ENCODE measurements around the gene PLEKHA6.
"Not testable (repeated sequence)": the region's sequence is repeated elsewhere in the genome, so short reads cannot be mapped to it uniquely, and the experiment has no call there.

Gene PLEKHA6

GRCh38 chr1:204338360-204338759 is 21.4 kb downstream of the PLEKHA6 start:
- H3K4me3 ChIP-seq (ENCODE audit: low read depth, low read length): no peak overlapping the region

- H3K4me3 ChIP-seq (ENCODE audit: low read depth, low read length): no peak overlapping the region
These were observed 22.1 kb downstream of the PLEKHA6 start for GRCh38 chr1:204337583-204337982.

- no peak overlapping the region for H3K4me3 ChIP-seq (ENCODE audit: low read depth, low read length)
These were observed 22.7 kb downstream of the PLEKHA6 start for GRCh38 chr1:204337036-204337429.

- no peak overlapping the region for H3K4me3 ChIP-seq (ENCODE audit: low read depth, low read length)
These were observed 23.2 kb downstream of the PLEKHA6 start for GRCh38 chr1:204336421-204337035.

GRCh38 chr1:204335533-204335932 is 24.2 kb downstream of the PLEKHA6 start:
- no peak overlapping the region for H3K4me3 ChIP-seq (ENCODE audit: low read depth, low read length)

GRCh38 chr1:204335085-204335484 is 24.6 kb downstream of the PLEKHA6 start:
- H3K4me3 ChIP-seq (ENCODE audit: low read depth, low read length): no peak overlapping the region

GRCh38 chr1:204334455-204334854 is 25.3 kb downstream of the PLEKHA6 start:
- H3K4me3 ChIP-seq (ENCODE audit: low read depth, low read length): no peak overlapping the region

GRCh38 chr1:204333427-204333826 is 26.3 kb downstream of the PLEKHA6 start:
- H3K4me3 ChIP-seq (ENCODE audit: low read depth, low read length): no peak overlapping the region

- H3K4me3 ChIP-seq (ENCODE audit: low read depth, low read length): no peak overlapping the region
These were observed 27.8 kb downstream of the PLEKHA6 start for GRCh38 chr1:204331847-204332487.

- H3K4me3 ChIP-seq (ENCODE audit: low read depth, low read length): no peak overlapping the region
These were observed 28.5 kb downstream of the PLEKHA6 start for GRCh38 chr1:204331275-204331674.

GRCh38 chr1:204327870-204328269 is 31.9 kb downstream of the PLEKHA6 start:
- H3K4me3 ChIP-seq (ENCODE audit: low read depth, low read length): not testable (repeated sequence)

- H3K4me3 ChIP-seq (ENCODE audit: low read depth, low read length): no peak overlapping the region
These were observed 32.4 kb downstream of the PLEKHA6 start for GRCh38 chr1:204327359-204327758.

- no peak overlapping the region for H3K4me3 ChIP-seq (ENCODE audit: low read depth, low read length)
These were observed 32.9 kb downstream of the PLEKHA6 start for GRCh38 chr1:204326771-204327300.

GRCh38 chr1:204325944-204326343 is 33.8 kb downstream of the PLEKHA6 start:
- H3K4me3 ChIP-seq (ENCODE audit: low read depth, low read length): no peak overlapping the region

GRCh38 chr1:204323887-204324286 is 35.8 kb downstream of the PLEKHA6 start:
- no peak overlapping the region for H3K4me3 ChIP-seq (ENCODE audit: low read depth, low read length)

GRCh38 chr1:204322339-204322868 is 37.3 kb downstream of the PLEKHA6 start:
- no peak overlapping the region for H3K4me3 ChIP-seq (ENCODE audit: low read depth, low read length)

GRCh38 chr1:204321665-204322064 is 38.1 kb downstream of the PLEKHA6 start:
- no peak overlapping the region for H3K4me3 ChIP-seq (ENCODE audit: low read depth, low read length)

GRCh38 chr1:204321051-204321450 is 38.7 kb downstream of the PLEKHA6 start:
- H3K4me3 ChIP-seq (ENCODE audit: low read depth, low read length): no peak overlapping the region

GRCh38 chr1:204320382-204320804 is 39.3 kb downstream of the PLEKHA6 start:
- no peak overlapping the region for H3K4me3 ChIP-seq (ENCODE audit: low read depth, low read length)

- H3K4me3 ChIP-seq (ENCODE audit: low read depth, low read length): no peak overlapping the region
These were observed 40.3 kb downstream of the PLEKHA6 start for GRCh38 chr1:204319462-204319861.

- no peak overlapping the region for H3K4me3 ChIP-seq (ENCODE audit: low read depth, low read length)
These were observed 40.7 kb downstream of the PLEKHA6 start for GRCh38 chr1:204319027-204319426.

GRCh38 chr1:204318324-204318723 is 41.4 kb downstream of the PLEKHA6 start:
- no peak overlapping the region for H3K4me3 ChIP-seq (ENCODE audit: low read depth, low read length)
